ENCODE measurements around the gene SIX5.
A peak's percentile ranks its signal among the peaks of the same experiment; 100 is the strongest.
"Not testable (repeated sequence)": the region's sequence is repeated elsewhere in the genome, so short reads cannot be mapped to it uniquely, and the experiment has no call there.

Gene SIX5

DNA sequence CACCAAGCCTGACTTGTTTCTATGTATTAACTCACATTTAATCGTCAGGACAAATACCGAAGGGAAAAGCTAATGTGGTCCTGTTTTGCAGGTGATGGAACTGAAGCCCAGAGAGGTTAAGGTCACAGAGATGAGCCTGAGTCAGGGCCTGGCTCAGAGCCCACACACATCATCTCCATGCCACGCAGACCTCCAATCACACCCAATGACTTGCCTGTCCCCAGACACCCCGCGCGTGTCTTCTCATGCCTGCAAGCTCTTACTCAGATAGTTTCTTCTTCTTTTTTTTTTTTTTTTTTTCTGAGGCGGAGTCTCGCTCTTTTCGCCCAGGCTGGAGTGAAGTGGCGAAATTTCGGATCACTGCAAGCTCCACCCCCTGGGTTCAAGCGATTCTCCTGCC, 16.4 kb downstream of the SIX5 start:
- DNase-seq = no peak

DNA sequence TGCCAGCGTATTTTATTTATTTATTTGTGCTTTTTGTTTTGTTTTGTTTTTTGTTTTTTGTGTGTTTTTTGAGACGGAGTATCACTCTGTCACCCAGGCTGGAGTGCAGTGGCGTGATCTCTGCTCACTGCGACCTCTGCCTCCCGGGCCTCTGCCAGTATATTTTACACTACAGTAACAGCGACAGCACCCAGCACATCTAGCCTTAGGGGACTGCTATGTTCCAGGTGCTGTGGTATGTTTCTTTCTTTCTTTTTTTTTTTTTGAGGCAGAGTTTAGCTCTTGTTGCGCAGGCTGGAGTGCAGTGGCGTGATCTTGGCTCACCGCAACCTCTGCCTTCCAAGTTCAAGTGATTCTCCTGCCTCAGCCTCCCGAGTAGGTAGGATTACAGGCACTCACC, 17.6 kb downstream of the SIX5 start:
- not testable (repeated sequence) for DNase-seq

DNA sequence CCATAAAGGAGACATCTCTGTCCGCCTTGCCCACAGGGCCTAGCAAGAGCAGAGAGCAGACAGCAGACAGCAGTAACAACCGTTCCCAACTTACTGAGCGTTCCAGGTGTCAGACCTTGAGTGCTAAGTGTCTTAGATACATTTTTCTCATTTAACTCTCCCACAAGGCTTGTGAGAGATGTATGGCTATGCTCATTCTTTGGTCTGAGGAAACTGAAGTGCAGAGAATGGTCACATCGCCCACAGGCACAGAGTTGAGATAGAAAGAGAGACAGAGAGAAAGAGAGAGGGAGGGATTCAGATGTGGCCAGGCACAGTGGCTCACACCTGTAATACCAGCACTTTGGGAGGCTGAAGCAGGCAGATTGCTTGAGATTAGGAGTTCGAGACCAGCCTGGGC, 21.5 kb downstream of the SIX5 start:
- DNase-seq = no peak

DNA sequence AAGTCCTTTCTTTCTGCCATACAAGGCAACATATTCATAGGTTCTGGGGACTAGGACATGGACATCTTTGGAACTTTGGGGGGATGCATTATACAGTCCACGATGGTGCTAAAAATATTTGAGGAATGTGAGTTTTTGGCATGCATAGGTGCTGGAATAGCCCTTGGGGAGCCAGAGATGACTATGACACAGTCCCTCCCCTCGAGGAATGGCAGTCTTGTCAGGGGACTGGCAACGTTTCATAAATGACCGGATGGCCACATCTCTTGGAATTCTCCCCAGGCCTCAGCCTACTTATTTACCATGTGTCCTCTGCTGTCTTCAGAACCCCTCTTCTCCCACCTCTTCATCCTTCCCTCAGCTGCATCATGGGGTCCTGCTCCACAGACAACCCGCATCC, 22.2 kb downstream of the SIX5 start:
- DNase-seq = no peak

DNA sequence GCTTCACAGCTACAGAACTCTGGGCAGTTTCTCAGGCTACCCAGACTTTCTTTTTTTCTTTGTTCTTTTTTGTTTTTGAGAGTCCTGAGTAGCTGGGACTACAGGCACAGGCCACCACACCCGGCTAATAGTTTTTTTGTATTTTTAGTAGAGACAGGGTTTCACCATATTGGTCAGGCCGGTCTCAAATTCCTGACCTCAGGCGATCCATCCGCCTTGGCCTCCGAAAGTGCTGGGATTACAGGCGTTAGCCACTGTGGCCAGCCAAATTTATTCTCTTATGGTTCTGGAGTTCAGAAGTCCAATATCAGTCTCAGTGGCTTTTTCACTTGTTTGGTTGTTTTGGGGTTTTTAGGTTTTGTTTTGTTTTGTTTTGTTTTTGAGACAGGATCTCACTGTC, 23.4 kb downstream of the SIX5 start:
- no peak for DNase-seq

DNA sequence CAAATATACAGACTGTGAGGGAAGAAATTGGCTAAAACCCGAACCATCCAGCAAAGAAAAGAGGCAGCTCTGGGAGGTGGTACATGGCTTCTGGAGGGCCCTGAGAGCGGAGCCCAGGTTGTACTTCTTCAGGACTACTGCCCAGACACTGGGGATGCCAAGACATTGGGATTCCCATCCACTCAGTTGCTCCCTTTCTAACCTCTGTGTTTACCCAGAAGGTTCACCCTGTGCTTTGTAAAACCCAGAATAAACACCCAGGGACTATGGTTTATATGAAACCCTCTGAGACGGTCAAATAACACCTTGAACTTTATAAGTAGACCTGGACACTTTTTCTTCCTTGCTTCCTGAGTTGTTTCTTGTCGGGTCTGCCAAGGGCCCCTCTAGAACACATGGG, 26.1 kb downstream of the SIX5 start:
- no peak for DNase-seq

DNA sequence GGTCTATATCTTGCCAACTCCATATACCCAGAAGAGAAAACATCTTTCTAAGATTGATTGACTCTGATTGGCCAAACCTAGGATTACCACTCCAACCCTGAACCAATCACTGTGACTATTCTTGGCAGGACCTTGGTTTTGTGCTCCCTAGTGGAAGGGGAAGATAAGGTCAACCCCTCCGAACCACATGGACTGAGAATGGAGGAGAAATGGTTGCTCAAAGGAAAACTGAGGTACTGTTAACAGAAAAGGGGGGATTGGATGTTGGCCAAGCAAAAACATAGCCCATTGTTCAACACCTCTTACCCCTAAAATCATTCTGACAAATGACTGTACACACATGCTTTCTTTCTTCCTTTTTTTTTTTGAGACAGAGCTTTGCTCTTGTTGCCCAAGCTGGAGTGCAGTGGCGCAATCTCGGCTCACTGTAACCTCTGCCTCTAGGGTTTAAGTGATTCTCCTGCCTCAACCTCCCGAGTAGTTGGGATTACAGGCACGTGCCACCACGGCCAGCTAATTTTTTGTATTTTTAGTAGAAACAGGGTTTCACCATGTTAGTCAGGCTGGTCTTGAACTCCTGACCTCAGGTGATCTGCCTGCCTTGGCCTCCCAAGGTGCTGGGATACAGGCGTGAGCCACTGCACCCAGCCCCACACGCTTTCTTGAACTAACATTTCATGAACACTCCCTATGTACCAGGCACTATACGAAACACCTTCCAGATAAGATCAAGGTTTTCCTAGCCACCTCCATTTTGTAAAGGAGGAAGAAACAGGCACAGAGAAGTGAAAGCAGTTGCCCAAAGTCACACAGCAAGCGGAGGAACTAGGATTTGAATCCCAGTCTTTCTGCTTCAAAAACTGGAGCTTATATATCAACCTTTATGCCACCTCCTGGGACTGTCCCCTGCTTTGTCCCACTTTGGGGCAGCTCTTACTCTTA, 29.3 kb downstream of the SIX5 start:
- no peak for DNase-seq

DNA sequence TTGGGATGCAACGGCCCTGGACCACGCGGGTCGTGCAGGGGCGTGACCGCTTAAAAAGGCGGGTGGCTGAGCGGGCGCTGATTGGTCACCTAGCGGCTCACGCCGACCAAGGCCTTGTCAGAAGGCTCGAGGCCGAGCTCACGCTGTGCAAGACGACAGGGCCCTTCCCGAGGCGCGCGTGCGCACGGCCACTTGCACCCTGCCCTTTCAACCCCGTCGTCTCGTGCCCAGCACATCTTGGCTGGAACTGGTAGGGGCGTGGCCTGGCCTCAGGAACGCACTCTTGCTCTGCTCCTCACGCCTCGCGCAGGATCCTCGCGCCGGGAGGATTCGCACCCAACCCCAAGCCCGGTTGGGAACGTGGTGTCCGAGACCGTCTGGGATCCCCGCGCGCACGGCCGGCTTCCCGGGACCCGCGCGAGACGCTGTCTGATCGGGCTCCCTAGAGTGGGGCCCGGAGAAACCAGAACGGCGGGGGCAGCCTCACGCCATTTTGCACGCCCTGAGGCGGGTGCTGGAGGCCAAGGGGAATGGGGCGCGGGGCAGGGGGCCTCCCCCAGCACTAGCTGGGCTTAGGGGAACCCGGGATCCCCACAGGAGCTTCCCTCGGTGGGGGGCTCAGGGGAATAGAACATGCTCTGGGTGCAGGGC, 35.8 kb downstream of the SIX5 start, which contains the start of gene MEIOSIN:
TSS of gene MEIOSIN (plus strand) at position 280 of the 651 bp plus-strand sequence. CDS start 1,938 bp downstream, outside the sequence.
- DNase-seq = no peak

DNA sequence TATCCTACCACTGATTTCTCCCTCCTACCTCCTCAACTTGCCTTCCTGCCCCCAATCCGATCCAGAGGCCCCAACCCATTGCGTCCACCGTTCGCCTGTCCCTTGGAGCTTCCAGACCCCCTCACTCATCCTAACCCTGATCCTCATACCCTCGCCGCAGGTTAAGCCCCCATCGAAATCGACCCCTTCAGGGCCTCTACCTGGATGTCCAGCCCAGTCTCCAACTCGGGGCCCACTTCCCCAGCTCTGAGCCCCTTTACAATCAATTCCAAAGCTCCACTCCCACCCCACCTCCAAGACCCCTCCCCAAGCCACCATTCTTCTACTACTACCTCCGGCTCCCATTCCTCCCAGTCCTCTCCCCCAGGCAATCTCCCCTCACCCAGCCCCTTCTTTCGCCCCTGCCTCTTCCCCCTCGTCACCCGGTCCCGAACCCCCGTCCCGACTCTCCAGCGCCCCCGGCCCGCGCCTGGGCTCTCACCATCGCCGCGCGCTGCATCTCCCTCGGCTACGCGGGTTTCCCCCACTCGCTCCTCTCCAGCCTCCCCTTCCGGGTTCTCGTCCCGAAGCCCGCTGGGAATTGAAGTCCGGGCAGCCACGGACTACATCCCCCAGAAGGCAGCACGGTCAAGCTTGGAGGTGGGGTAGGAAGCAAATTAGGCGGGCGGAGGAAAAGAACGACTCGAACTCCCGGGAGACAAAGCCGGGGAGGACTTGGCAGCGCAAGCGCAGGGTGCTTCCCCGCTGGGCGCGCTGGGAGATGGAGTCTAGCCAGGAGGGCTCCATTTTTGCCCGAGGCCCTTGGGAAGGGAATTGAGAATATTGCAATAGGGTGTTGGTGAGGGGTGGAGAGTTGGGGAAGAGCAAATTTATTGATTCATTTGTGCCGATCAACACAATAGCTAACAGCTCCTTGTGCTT, 38.4 kb downstream of the SIX5 start, which contains the start of gene FBXO46:
TSS of gene FBXO46 (minus strand) at position 529 of the 921 bp plus-strand sequence. CDS start 17,401 bp downstream, outside the sequence.
- DNase-seq = peak; percentile 94

DNA sequence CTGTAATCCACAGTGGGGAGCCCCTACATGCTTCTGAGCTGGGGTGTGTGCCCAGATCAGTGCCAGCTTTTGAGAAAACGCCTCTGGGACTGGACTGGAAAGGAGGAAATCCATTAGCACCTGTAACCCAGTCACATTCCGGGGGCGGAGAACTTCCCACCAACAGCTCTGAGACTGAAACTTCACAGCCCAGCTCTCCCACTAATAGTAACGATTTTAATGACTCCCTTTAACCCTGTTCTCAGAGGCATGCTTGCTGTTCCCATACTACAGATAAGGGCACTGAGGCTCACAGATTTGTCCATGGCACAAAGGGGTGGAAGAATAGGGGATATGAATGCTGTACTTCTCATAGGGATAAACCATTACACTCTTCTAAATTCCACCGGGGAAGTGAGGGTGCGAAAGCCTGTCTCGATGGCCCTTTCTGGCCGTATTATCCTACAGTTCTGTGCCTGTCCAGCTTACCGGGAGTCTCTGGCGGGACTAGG, 39.2 kb downstream of the SIX5 start:
- no peak for DNase-seq

DNA sequence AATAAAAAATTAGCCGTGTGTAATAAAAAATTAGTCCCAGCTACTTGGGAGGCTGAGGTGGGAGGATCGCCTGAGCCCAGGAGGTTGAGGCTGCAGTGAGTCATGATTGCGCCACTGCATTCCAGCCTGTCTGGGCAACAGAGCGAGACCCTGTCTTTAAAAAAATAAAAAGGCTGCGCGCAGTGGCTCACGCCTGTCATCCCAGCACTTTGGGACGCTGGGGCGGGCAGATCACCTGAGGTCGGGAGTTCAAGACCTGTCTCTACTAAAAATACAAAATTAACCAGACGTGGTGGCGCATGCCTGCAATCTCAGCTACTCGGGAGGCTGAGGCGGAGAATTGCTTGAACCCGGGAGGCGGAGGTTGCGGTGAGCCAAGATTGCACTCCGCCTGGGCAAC, 40.4 kb downstream of the SIX5 start:
- DNase-seq = not testable (repeated sequence)

DNA sequence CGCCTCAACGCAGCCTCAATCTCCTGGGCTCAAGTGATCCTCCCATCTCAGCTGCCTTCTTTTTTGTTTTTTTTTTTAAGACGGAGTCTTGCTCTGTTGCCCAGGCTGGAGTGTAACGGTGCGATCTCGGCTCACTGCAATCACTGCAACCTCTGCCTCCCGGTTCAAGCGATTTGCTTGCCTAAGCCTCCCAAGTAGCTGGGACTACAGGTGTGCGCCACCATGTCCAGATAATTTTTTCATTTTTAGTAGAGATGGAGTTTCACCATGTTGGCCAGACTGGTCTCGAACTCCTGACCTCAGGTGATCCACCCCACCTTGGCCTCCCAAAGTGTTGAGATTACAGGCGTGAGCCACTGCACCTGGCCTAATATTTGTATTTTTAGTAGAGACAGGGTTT, 49.0 kb downstream of the SIX5 start:
- not testable (repeated sequence) for DNase-seq

DNA sequence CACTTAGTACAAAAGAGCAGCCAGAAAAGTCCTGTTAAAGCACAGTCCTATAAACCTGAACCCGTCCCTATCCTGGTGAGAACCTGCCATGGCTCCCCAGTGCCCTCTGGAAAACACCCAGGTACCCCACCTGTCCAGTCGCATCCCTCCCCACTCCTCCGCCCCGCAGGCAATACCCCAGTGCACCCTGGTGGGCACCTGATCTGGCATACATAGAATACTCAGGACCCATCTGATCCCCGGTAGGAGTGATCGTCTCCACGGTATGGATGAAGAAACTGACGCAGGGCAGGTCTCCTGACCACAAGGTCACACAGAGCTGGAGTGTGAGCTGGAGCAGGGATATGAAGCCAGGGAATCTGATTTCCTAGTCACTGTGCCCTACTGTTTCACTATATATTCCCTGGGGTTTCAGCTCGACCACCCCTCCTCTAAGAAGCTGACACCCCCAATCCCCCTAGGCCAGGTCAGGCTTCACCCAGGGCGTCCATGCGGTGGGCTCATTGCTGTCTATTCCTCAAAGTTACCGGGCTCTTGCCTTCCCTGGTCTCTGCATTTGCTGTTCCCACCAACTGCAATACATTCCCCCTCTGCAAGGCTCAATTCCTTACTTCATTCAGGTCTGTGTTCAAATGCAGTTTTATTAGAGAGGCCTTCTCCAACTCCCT, 50.9 kb downstream of the SIX5 start:
- no peak for DNase-seq

DNA sequence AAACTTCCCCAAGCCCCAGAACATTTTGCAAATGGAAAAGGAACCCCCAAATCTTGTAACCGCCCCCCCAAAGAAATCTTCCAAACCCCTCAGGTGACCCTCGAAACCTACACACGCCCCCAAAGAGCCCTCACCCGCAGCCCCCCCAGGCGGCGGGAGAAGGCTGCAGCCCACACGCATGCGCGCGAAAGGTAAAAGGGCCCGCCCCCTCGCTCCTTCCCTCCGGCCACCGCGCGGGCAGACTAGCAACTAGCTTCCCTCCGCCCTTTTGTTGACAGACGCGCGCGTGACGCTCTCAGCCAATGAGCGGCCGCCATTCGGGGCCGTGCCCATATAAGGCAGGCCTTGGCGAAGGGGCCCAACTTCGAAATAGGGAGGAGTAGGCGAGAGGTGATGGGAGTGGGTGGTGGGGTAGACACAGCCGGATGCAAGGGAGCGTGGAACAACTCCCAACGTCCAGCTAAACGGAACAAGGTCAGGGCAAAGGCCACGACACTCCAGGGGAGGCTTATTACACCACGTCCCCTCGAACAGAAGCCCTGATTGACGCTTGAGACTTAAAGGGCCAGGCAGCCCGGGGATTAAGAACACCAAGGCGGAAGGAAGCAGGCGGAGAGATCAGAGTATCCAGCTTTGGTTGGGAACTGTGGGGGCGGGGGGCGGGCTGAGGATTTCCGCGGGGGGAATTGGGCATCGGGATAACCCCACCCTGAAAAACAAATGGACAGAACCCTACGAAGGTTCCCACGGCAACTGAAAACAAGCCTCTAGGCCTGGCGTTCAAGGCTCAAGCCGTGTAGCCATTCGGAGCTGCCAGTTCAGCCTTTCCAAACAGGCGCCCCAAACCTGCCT, 51.7 kb downstream of the SIX5 start:
- peak; percentile 94 for DNase-seq

DNA sequence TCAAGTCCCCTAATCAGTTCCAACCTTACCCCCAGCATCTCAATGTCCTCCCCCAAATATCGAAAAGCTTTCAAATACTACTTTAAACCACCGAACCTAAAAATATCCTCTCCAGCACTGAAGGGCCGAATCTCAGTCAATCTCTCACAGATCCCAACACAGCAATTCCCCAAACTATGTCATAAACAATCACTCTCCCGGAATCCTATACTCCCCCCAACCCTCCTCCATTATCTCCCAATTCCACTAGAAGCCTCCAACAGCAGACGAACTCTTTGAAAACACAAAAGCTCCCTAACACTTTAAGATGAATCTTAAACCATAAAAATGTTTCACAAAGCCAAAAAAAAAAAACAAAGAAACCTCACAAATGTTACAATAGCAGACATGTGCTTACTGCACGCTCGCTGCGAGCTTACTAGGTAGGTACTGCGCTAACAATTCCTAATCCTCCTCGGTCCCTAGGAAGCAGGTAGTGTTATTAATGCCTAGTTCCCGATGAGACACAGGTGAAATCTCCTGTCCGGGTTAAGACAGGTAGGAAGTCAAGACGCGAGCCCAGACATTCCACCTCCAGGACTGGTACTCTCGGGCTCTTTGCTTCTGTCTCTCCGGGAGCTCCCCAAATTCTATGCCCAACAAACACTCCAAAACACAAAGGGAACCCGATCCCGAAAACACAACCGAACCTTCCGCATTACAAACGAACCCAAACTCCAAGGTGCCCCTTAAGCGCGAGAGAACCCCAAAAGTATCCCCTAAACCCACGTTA, 52.5 kb downstream of the SIX5 start:
- peak; percentile 15 for DNase-seq

DNA sequence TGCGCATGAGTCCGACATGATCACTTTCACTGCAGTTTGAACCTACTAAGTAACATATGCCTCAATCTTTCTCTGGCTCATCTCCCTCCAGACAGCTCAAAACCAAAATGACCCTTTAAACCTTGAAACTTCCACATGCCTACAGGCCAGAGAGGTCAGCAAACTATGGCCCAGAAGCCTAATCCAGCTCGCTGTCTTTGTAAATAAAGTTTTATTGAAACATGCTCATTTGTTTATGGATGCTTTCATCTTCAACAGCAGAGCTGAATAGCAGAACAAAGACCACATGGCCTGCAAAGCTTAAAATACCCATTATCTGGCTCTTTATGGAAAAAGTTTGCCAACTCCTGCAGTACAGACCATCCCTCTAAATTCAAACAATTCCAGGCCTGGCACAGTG, 53.9 kb downstream of the SIX5 start:
- no peak for DNase-seq

Data from NCI-H2227 treated with DMSO at 0.1 percent for 48 hours (cell line).